K562 (cell line): ENCODE results near the gene TMEM156. TPM values are rescaled to one million over a fixed set of nuclear protein-coding genes. Genes with fewer than 3 reads are reported as not detected.

Experiments used
- CXXC5 ChIP-seq: fragments of 250-450 bp; sonication (Bioruptor Pico); IDR thresholded peaks from 2 replicates; pipeline ENCODE4 v1.8.0; 2022; ENCODE audit warnings: inconsistent platforms, mild to moderate bottlenecking, moderate library complexity
- ETV6 ChIP-seq, 3 experiments: fragments of 150-350 bp in 1 of 3; sonication (generic) in 1 of 3; formaldehyde crosslinking in 1 of 3; IDR thresholded peaks; 2 replicates each; pipeline versions ENCODE4 v1.6.1 to v1.8.0; 2014 to 2022; ENCODE audit warnings: borderline replicate concordance in 2 of 3, low read depth in 2 of 3, antibody characterized with exemption in 1 of 3, low read length in 1 of 3, mild to moderate bottlenecking in 1 of 3, missing genetic modification reagents in 1 of 3
- SMARCC2 ChIP-seq: fragments of 450-650 bp; IDR thresholded peaks from 2 replicates; pipeline ENCODE4 v1.6.1; 2017; ENCODE audit warnings: antibody characterized with exemption, moderate library complexity, mild to moderate bottlenecking, low read depth
- SPI1 ChIP-seq: IDR thresholded peaks from 2 replicates; pipeline ENCODE4 v1.6.1; 2011; ENCODE audit warnings: low read depth, low read length, control low read depth, borderline replicate concordance
- THRAP3 ChIP-seq: fragments of 450-650 bp; IDR thresholded peaks from 2 replicates; pipeline ENCODE4 v1.6.1; 2016; ENCODE audit warnings: mild to moderate bottlenecking, inconsistent platforms, borderline replicate concordance
- ZBTB11 ChIP-seq, 3 experiments: fragments of 200-800 bp in 1 of 3; fragments of 250-450 bp in 1 of 3; fragments of 450-650 bp in 1 of 3; sonication (Bioruptor Pico) in 1 of 3; sonication (Bioruptor generic) in 1 of 3; formaldehyde crosslinking in 1 of 3; IDR thresholded peaks; 2 replicates each; pipeline versions ENCODE4 v1.6.1 to v1.8.0; 2016 to 2022; ENCODE audit warnings: mild to moderate bottlenecking in 2 of 3, missing genetic modification characterization in 2 of 3, missing compliant biosample characterization in 1 of 3, moderate library complexity in 1 of 3
- ZNF175 ChIP-seq: fragments of 200-800 bp; sonication (Bioruptor generic); IDR thresholded peaks from 2 replicates; pipeline ENCODE4 v1.6.1; 2016; ENCODE audit warnings: low read depth, mild to moderate bottlenecking, missing genetic modification characterization, missing compliant biosample characterization
- ZNF316 ChIP-seq: fragments of 450-650 bp; IDR thresholded peaks from 2 replicates; pipeline ENCODE4 v1.6.1; 2016
- ZNF407 ChIP-seq: fragments of 450-650 bp; IDR thresholded peaks from 2 replicates; pipeline ENCODE4 v1.6.1; 2016; ENCODE audit warnings: low read depth
- ZNF707 ChIP-seq: fragments of 250-450 bp; sonication (Bioruptor Pico); conservative IDR thresholded peaks from 2 replicates; pipeline ENCODE4 v1.8.0; 2022; ENCODE audit warnings: inconsistent platforms, mild to moderate bottlenecking, moderate library complexity
- polyA plus RNA-seq, 8 experiments: library from polyadenylated mRNA; depleted of rRNA in 4 of 8; stranded (reverse) in 5 of 8; unstranded in 3 of 8; fragments of >200 nt; fragmentation: Nextera tagmentation in 2 of 8; fragmentation: Illumina TruSeq in 1 of 8; extraction: Ambion mirVana in 2 of 8; extraction: Trizol in 1 of 8; gene quantifications; 2 replicates each; pipeline versions ENCODE4 v1.2.1 to v1.2.3, GENCODE V29; 2011 to 2014; ENCODE audit warnings: inconsistent platforms in 1 of 8, missing spikeins in 1 of 8
- total RNA-seq, 7 experiments: library from RNA; depleted of rRNA in 6 of 7; stranded (reverse); fragments of >200 nt in 6 of 7; fragmentation: Illumina TruSeq in 2 of 7; extraction: Trizol in 2 of 7; gene quantifications; 2 replicates each; pipeline versions ENCODE4 v1.2.1 to v1.2.3, GENCODE V29; 2011 to 2021; ENCODE audit warnings: low replicate concordance in 1 of 7

TMEM156 gene
- total and polyA plus RNA-seq, 9 of the 15 experiments (the other 6 are each of a cell fraction or from before 2014, with no cell fraction given) = 3.5 to 9.6 (median 6.4) TPM

- TF ChIP-seq ZNF175 (CRISPR knock-in tag) (0 out of 2 replicates have a peak, but pooled peaks have one; percentile 23), ZNF316 (no peak), THRAP3 (no peak), ZNF707 (CRISPR knock-in tag) (no peak), SMARCC2 (0 out of 2 replicates have a peak, but pooled peaks have one; percentile 34), ZBTB11 (CRISPR knock-in tag; IDR thresholded peaks at IDR 0.05) (0 out of 6 replicates have a peak, but pooled peaks of 1 of the 3 experiments have one; percentile 7), ZNF407 (no peak), CXXC5 (CRISPR knock-in tag) (no peak), ETV6 (IDR thresholded peaks at IDR 0.05; ENCODE audit: borderline replicate concordance in 1 of 2, low read depth in 2 of 2, low read length in 1 of 2) (no peak), ETV6 (CRISPR knock-in tag; IDR thresholded peaks at IDR 0.05; ENCODE audit: borderline replicate concordance) (no peak), SPI1 (no peak)
These were observed 11.7 kb upstream of the TMEM156 start (continued) for GRCh38 chr4:39043861-39044363.
